Measurements from ENCODE around the gene DLG4. TPM values are rescaled to one million over a fixed set of nuclear protein-coding genes. Genes with fewer than 3 reads are reported as not detected.

The DLG4 gene
- total RNA-seq, 1 experiment from 2014 or later: 2.0 TPM

GRCh38 chr17:7222972-7223292, 3.3 kb upstream of the DLG4 start:
- H3K27ac Mint-ChIP-seq (ENCODE audit: unreplicated experiment): no peak overlapping the region
- peaks cover 68% of the 10 kb centered on the region for H3K36me3 Mint-ChIP-seq (ENCODE audit: insufficient read depth, unreplicated experiment)
- CTCF ChIA-PET: no interaction called here
- BruUV-seq (replicated peaks): no TSS peak
- intact Hi-C loops (cut with micrococcal nuclease; ENCODE audit: unreplicated experiment): no loop called here
- TF ChIP-seq, protein P1, sequence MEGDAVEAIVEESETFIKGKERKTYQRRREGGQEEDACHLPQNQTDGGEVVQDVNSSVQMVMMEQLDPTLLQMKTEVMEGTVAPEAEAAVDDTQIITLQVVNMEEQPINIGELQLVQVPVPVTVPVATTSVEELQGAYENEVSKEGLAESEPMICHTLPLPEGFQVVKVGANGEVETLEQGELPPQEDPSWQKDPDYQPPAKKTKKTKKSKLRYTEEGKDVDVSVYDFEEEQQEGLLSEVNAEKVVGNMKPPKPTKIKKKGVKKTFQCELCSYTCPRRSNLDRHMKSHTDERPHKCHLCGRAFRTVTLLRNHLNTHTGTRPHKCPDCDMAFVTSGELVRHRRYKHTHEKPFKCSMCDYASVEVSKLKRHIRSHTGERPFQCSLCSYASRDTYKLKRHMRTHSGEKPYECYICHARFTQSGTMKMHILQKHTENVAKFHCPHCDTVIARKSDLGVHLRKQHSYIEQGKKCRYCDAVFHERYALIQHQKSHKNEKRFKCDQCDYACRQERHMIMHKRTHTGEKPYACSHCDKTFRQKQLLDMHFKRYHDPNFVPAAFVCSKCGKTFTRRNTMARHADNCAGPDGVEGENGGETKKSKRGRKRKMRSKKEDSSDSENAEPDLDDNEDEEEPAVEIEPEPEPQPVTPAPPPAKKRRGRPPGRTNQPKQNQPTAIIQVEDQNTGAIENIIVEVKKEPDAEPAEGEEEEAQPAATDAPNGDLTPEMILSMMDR (IDR thresholded peaks at IDR 0.05; ENCODE audit: unreplicated experiment): no peak
- H3K4me1 Mint-ChIP-seq (ENCODE audit: low read depth, unreplicated experiment): no peaks in the 10 kb centered on the region
- no peak overlapping the region for H3K4me3 Mint-ChIP-seq (ENCODE audit: low read depth, unreplicated experiment)
- no peaks in the 10 kb centered on the region for H3K27me3 Mint-ChIP-seq (ENCODE audit: unreplicated experiment)
- no peaks in the 10 kb centered on the region for H3K9me3 Mint-ChIP-seq (ENCODE audit: low read depth, unreplicated experiment)
- no peak for DNase-seq

DNA sequence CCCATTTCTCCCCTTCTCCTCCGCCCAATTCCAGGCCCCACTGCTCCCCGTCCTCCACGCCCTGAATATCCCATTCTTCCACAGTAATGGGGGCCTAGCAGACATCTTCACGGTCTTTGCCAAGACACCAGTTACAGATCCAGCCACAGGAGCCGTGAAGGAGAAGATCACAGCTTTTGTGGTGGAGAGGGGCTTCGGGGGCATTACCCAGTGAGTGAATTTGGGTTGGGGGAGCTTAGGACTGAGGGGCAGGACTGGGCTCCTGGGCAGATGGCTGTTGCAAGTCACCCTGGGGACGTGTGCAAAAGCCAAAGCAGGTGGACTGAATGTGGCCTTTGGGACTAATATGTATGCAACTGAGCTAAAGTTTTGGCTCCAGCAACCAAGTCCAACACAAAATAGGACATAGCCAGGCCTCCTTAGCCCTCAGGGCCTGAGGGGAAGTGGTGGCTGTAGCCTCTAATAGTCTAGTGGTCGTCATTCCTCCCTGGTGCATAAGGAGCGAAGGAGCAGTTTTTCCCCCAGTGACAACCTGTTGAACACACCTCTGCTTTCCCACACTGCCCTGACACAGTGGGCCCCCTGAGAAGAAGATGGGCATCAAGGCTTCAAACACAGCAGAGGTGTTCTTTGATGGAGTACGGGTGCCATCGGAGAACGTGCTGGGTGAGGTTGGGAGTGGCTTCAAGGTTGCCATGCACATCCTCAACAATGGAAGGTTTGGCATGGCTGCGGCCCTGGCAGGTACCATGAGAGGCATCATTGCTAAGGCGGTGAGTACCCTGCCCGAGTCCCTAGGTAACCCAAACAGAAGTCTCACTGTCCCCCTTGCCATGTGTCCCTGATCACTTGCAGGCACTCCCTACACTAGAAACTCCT, 2.7 kb upstream of the DLG4 start:
- BruUV-seq (replicated peaks): no TSS peak
- Mint-ChIP-seq H3K36me3 (ENCODE audit: insufficient read depth, unreplicated experiment) (peaks cover 62% of the 10 kb centered on the region), H3K4me3 (ENCODE audit: low read depth, unreplicated experiment) (peak overlapping the region; percentile 96), H3K27me3 (ENCODE audit: unreplicated experiment) (no peaks in the 10 kb centered on the region), H3K4me1 (ENCODE audit: low read depth, unreplicated experiment) (no peaks in the 10 kb centered on the region), H3K27ac (ENCODE audit: unreplicated experiment) (peak overlapping the region; percentile 94), H3K9me3 (ENCODE audit: low read depth, unreplicated experiment) (no peaks in the 10 kb centered on the region)
- TF ChIP-seq, protein P1 (IDR thresholded peaks at IDR 0.05; ENCODE audit: unreplicated experiment): no peak
- no peak for DNase-seq
- intact Hi-C loops (cut with micrococcal nuclease; ENCODE audit: unreplicated experiment): no loop called here
- CTCF ChIA-PET: interaction anchor here (2.1 kb wide), 1 partner anchor 74 kb away, joined by 11 read pairs; no protein-coding TSS in a partner anchor

DNA sequence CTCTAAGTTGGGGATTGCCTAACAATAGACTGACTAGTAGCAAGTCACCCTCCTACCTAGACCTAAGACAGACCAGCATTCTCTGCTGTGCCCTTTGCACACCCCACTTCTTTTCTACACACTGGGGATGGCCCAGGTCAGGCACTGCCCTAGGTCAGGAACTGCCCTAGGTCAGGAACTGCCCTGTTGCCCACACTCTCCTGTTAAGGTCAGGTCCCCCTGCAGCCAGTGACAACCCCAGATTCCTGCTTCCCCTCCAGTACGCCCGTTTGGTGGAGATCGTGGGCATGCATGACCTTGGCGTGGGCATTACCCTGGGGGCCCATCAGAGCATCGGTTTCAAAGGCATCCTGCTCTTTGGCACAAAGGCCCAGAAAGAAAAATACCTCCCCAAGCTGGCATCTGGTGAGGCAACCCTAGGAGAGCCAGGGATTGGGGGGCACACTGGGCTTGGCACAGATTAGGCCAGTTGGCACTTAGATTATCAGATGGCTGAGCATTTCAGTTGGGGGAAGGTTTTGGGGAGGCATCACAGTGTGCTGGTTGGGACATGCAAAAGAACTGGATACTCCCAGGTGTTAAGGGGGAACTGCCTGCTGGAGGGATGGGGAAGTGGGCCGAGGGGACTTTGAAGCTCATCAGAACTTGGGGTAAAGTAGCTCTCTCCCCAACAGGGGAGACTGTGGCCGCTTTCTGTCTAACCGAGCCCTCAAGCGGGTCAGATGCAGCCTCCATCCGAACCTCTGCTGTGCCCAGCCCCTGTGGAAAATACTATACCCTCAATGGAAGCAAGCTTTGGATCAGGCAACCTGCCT, 1.8 kb upstream of the DLG4 start:
- Mint-ChIP-seq H3K4me3 (ENCODE audit: low read depth, unreplicated experiment) (peak overlapping the region; percentile 96), H3K4me1 (ENCODE audit: low read depth, unreplicated experiment) (no peaks in the 10 kb centered on the region), H3K27ac (ENCODE audit: unreplicated experiment) (peak overlapping the region; percentile 94), H3K9me3 (ENCODE audit: low read depth, unreplicated experiment) (no peaks in the 10 kb centered on the region), H3K36me3 (ENCODE audit: insufficient read depth, unreplicated experiment) (peaks cover 55% of the 10 kb centered on the region), H3K27me3 (ENCODE audit: unreplicated experiment) (peaks cover 5% of the 10 kb centered on the region)
- TF ChIP-seq, protein P1 (IDR thresholded peaks at IDR 0.05; ENCODE audit: unreplicated experiment): no peak
- BruUV-seq (replicated peaks): no TSS peak
- CTCF ChIA-PET: interaction anchor here (0.7 to 2.1 kb wide), 4 partner anchors 12 to 75 kb away, joined by 3 to 11 read pairs (median 4); partner anchors contain the start of gene DVL2
- intact Hi-C loops (cut with micrococcal nuclease; ENCODE audit: unreplicated experiment): no loop called here
- no peak for DNase-seq

DNA sequence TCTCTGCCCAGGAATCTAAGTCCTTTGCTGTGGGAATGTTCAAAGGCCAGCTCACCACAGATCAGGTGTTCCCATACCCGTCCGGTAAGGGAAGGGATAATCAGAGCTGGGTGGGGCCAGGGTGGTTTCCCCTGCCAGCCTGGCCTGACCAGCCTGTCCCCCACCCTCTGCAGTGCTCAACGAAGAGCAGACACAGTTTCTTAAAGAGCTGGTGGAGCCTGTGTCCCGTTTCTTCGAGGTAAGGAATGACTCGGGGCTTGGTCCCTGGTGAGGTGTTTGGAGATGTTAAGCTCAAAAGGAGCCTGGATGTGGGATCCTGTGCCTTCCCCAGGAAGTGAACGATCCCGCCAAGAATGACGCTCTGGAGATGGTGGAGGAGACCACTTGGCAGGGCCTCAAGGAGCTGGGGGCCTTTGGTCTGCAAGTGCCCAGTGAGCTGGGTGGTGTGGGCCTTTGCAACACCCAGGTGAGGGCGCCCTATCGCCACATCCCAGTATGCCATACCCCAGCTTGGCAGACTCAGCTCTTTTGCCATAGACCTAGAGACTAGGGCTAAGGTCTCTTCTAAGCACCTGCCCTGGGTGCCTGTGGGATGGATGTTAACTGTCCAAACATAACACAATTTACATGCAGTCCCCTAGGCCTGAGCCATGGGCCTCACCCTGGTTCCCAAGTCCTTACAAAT, 1.1 kb upstream of the DLG4 start:
- CTCF ChIA-PET: interaction anchor here (0.7 to 2.1 kb wide), 6 partner anchors 13 to 299 kb away, joined by 3 to 11 read pairs (median 4); partner anchors contain the start of gene DVL2
- H3K9me3 Mint-ChIP-seq (ENCODE audit: low read depth, unreplicated experiment): no peaks in the 10 kb centered on the region
- no peaks in the 10 kb centered on the region for H3K4me1 Mint-ChIP-seq (ENCODE audit: low read depth, unreplicated experiment)
- H3K4me3 Mint-ChIP-seq (ENCODE audit: low read depth, unreplicated experiment): peak overlapping the region; percentile 96
- peaks cover 13% of the 10 kb centered on the region for H3K27me3 Mint-ChIP-seq (ENCODE audit: unreplicated experiment)
- BruUV-seq (replicated peaks): no TSS peak
- H3K27ac Mint-ChIP-seq (ENCODE audit: unreplicated experiment): peak overlapping the region; percentile 94
- intact Hi-C loops (cut with micrococcal nuclease; ENCODE audit: unreplicated experiment): no loop called here
- peaks cover 48% of the 10 kb centered on the region for H3K36me3 Mint-ChIP-seq (ENCODE audit: insufficient read depth, unreplicated experiment)
- TF ChIP-seq, protein P1 (IDR thresholded peaks at IDR 0.05; ENCODE audit: unreplicated experiment): no peak
- peak; percentile 60 for DNase-seq

All from Calu3 (cell line).